Measurements from ENCODE around the gene ATP2B3.
"Not testable (repeated sequence)": the region's sequence is repeated elsewhere in the genome, so short reads cannot be mapped to it uniquely, and the experiment has no call there.

ATP2B3 gene

GRCh38 chrX:153598541-153599191, 81.2 kb downstream of the ATP2B3 start, which contains the start of gene CCNQ:
Gene CCNQ (minus strand): TSS chrX:153599139. CDS start chrX:153599073, 66 bp downstream.
- DNase-seq = no peak

GRCh38 chrX:153599192-153600031, 82.0 kb downstream of the ATP2B3 start:
- DNase-seq = peak; percentile 41

- DNase-seq = no peak
Measured at GRCh38 chrX:153600032-153600373, 82.6 kb downstream of the ATP2B3 start.

GRCh38 chrX:153600921-153601320, 83.5 kb downstream of the ATP2B3 start:
- DNase-seq = no peak

GRCh38 chrX:153601511-153602110, 84.2 kb downstream of the ATP2B3 start:
- no peak for DNase-seq

- DNase-seq = no peak
Measured at GRCh38 chrX:153602601-153603000, 85.2 kb downstream of the ATP2B3 start.

GRCh38 chrX:153603131-153603656, 85.8 kb downstream of the ATP2B3 start:
- DNase-seq = no peak

GRCh38 chrX:153604666-153605380, 87.4 kb downstream of the ATP2B3 start:
- not testable (repeated sequence) for DNase-seq

- no peak for DNase-seq
Measured at GRCh38 chrX:153606503-153606902, 89.1 kb downstream of the ATP2B3 start.

- DNase-seq = no peak
Measured at GRCh38 chrX:153608376-153608775, 90.9 kb downstream of the ATP2B3 start.

- DNase-seq = no peak
Measured at GRCh38 chrX:153608806-153609205, 91.4 kb downstream of the ATP2B3 start.

- peak; percentile 9 for DNase-seq
Measured at GRCh38 chrX:153609917-153610835, 92.7 kb downstream of the ATP2B3 start.

- no peak for DNase-seq
Measured at GRCh38 chrX:153610836-153611213, 93.4 kb downstream of the ATP2B3 start.

GRCh38 chrX:153611298-153612095, 94.1 kb downstream of the ATP2B3 start:
- DNase-seq = no peak

- no peak for DNase-seq
Measured at GRCh38 chrX:153612413-153612812, 95.0 kb downstream of the ATP2B3 start.

- DNase-seq = no peak
Measured at GRCh38 chrX:153614818-153615217, 97.4 kb downstream of the ATP2B3 start.

- DNase-seq = no peak
Measured at GRCh38 chrX:153620576-153620975, 103.1 kb downstream of the ATP2B3 start.

- no peak for DNase-seq
Measured at GRCh38 chrX:153621949-153622598, 104.6 kb downstream of the ATP2B3 start.

- no peak for DNase-seq
Measured at GRCh38 chrX:153622661-153623309, 105.3 kb downstream of the ATP2B3 start.
